Endothelial cell of umbilical vein (primary cell): ENCODE measurements around the gene MAP3K4. TPM values are rescaled to one million over a fixed set of nuclear protein-coding genes. Genes with fewer than 3 reads are reported as not detected.

Source experiments
- BruUV-seq: library from RNA; stranded (reverse); fragments of 400-500 nt; replicated peaks from 2 replicates; lab custom pipeline; 2021; lab: Mats Ljungman, UMichigan
- CTCF ChIA-PET: fragments of 300-600, 350-600 bp; sonication (Branson Sonifier 250); formaldehyde crosslinking; loops from one replicate; lab custom pipeline; 2021; ENCODE audit warnings: antibody characterized with exemption, inconsistent platforms; lab: Charles Lee
- POLR2A ChIA-PET: fragments of 300-600, 350-600 bp; sonication (Branson Sonifier 250); formaldehyde crosslinking; loops from one replicate; lab custom pipeline; 2021; ENCODE audit warnings: antibody characterized with exemption, inconsistent platforms; lab: Charles Lee
- DNase-seq: peaks from one replicate; pipeline ENCODE4 v3.0.0-alpha.2; 2011; ENCODE audit warnings: low read depth, low spot score
- FAIRE-seq: peaks from 2 replicates; lab custom pipeline; 2011; peaks lifted over from hg19 to GRCh38; lab: Jason Lieb, UNC
- H2AFZ ChIP-seq: 2 replicates; pipeline ENCODE4 v1.6.0; 2012; ENCODE audit warnings: low read depth, low read length, control low read depth, inconsistent platforms
- H3K27ac ChIP-seq: 2 replicates; pipeline ENCODE4 v1.5.1; 2011; ENCODE audit warnings: low read depth, mild to moderate bottlenecking, control low read depth, low read length, moderate library complexity; ENCODE audit not compliant: insufficient read depth
- H3K27me3 ChIP-seq, 2 experiments: 2 replicates each; pipeline versions ENCODE4 v1.6.0 to v1.6.1; 2011; ENCODE audit warnings: low read length in 2 of 2, mixed read lengths in 1 of 2; ENCODE audit not compliant: control insufficient read depth in 2 of 2, insufficient read depth in 2 of 2
- H3K36me3 ChIP-seq, 2 experiments: 2 replicates in 1 of 2; 3 replicates in 1 of 2; pipeline ENCODE4 v1.5.1; 2011; ENCODE audit warnings: low read length in 2 of 2, mild to moderate bottlenecking in 1 of 2, moderate library complexity in 1 of 2; ENCODE audit not compliant: control insufficient read depth in 2 of 2, insufficient read depth in 2 of 2; ENCODE audit errors: extremely low read depth in 1 of 2
- H3K4me1 ChIP-seq: 3 replicates; pipeline ENCODE4 v1.5.1; 2011; ENCODE audit warnings: mild to moderate bottlenecking, low read length; ENCODE audit not compliant: control insufficient read depth, insufficient read depth; ENCODE audit errors: extremely low read depth
- H3K4me2 ChIP-seq: 2 replicates; pipeline ENCODE4 v1.6.1; 2011; ENCODE audit warnings: low read length, control low read depth, mixed read lengths; ENCODE audit not compliant: insufficient read depth
- H3K4me3 ChIP-seq, 3 experiments: fragments of 200-600 bp in 1 of 3; sonication (generic), shearing (Covaris generic) in 1 of 3; replicated peaks in 1 of 3; 2 replicates each; pipeline ENCODE4 v1.5.1; 2011 to 2016; ENCODE audit warnings: control low read depth in 3 of 3, low read length in 3 of 3, mild to moderate bottlenecking in 2 of 3, inconsistent platforms in 1 of 3, low read depth in 1 of 3, moderate library complexity in 1 of 3; ENCODE audit not compliant: insufficient read depth in 1 of 3
- H3K79me2 ChIP-seq: 2 replicates; pipeline ENCODE4 v1.6.0; 2012; ENCODE audit warnings: low read length, inconsistent platforms; ENCODE audit not compliant: control insufficient read depth, insufficient read depth
- H3K9ac ChIP-seq: replicated peaks from 2 replicates; pipeline ENCODE3; 2011; ENCODE audit warnings: low read length, control low read depth; ENCODE audit not compliant: insufficient read depth; ENCODE audit errors: extremely low read depth
- H3K9me1 ChIP-seq: replicated peaks from 3 replicates; pipeline ENCODE4 v1.6.0; 2011; ENCODE audit warnings: mild to moderate bottlenecking, low read length; ENCODE audit not compliant: control insufficient read depth, insufficient read depth; ENCODE audit errors: extremely low read depth
- H3K9me3 ChIP-seq: replicated peaks from 2 replicates; pipeline ENCODE4 v1.5.1; 2012; ENCODE audit warnings: low read length, inconsistent platforms; ENCODE audit not compliant: control insufficient read depth, insufficient read depth
- H4K20me1 ChIP-seq: replicated peaks from 2 replicates; pipeline ENCODE3; 2011; ENCODE audit warnings: mild to moderate bottlenecking, low read length; ENCODE audit not compliant: control insufficient read depth, insufficient read depth; ENCODE audit errors: extremely low read depth
- EZH2 ChIP-seq: IDR thresholded peaks from 2 replicates; pipeline ENCODE4 v1.6.1; 2012; ENCODE audit warnings: borderline replicate concordance, low read depth, mild to moderate bottlenecking, moderate library complexity, low read length, inconsistent platforms; ENCODE audit not compliant: severe bottlenecking
- FOS ChIP-seq: IDR thresholded peaks from 2 replicates; pipeline ENCODE4 v1.6.1; 2011; ENCODE audit warnings: mild to moderate bottlenecking, low read length, moderate library complexity, borderline replicate concordance; ENCODE audit not compliant: insufficient read depth
- GATA2 ChIP-seq: IDR thresholded peaks from 2 replicates; pipeline ENCODE4 v1.7.0; 2011; ENCODE audit warnings: low read depth, mild to moderate bottlenecking, moderate library complexity, mixed read lengths, low read length; ENCODE audit not compliant: insufficient read length, insufficient read depth
- JUN ChIP-seq: IDR thresholded peaks from 2 replicates; pipeline ENCODE4 v1.6.1; 2011; ENCODE audit warnings: borderline replicate concordance, low read depth; ENCODE audit not compliant: insufficient read length, insufficient read depth
- MAX ChIP-seq: IDR thresholded peaks from 2 replicates; pipeline ENCODE4 v1.6.1; 2011; ENCODE audit not compliant: insufficient read depth, insufficient read length
- MYC ChIP-seq: IDR thresholded peaks from one replicate; pipeline ENCODE4 v1.6.1; 2011; ENCODE audit warnings: mild to moderate bottlenecking, low read depth, low read length
- POLR2A ChIP-seq: IDR thresholded peaks from 2 replicates; pipeline ENCODE4 v1.6.1; 2012; ENCODE audit warnings: low read depth, mild to moderate bottlenecking, control low read depth, low read length
- POLR2AphosphoS5 ChIP-seq: IDR thresholded peaks from 2 replicates; pipeline ENCODE4 v1.6.1; 2012; ENCODE audit warnings: low read depth, mild to moderate bottlenecking, control low read depth, low read length, moderate library complexity; ENCODE audit not compliant: insufficient read depth
- dilution Hi-C: fragments of 300-500 bp; cut with MboI; formaldehyde crosslinking; loops from one replicate; pipeline ENCODE4 v1.15.0; 2019; ENCODE audit warnings: low sequenced_read_pairs; ENCODE audit not compliant: extremely low pct_ligation_motif_present
- intact Hi-C: fragments of 100-400 bp; cut with micrococcal nuclease; formaldehyde crosslinking; loops from one replicate; pipeline ENCODE4 v1.10.0; 2022
- polyA plus RNA-seq, 4 experiments: library from polyadenylated mRNA; depleted of rRNA in 3 of 4; stranded (reverse) in 3 of 4; unstranded in 1 of 4; fragments of >200 nt; gene quantifications; 2 replicates each; pipeline versions ENCODE4 v1.2.1 to v1.2.3, GENCODE V29; 2011 to 2012; ENCODE audit warnings: missing spikeins in 1 of 4
- total RNA-seq: library from RNA; stranded (reverse); gene quantifications from 2 replicates; pipeline ENCODE4 v1.2.3, GENCODE V29; 2021
- TF ChIP-seq, protein P1 (sequence below), 2 donors: IDR thresholded peaks; 1 replicate in 1 of 2; 2 replicates in 1 of 2; pipeline ENCODE4 v1.5.1; 2011; ENCODE audit warnings: low read length in 2 of 2, mild to moderate bottlenecking in 2 of 2, moderate library complexity in 2 of 2, control low read depth in 1 of 2, inconsistent platforms in 1 of 2, low read depth in 1 of 2; ENCODE audit not compliant: insufficient read depth in 1 of 2; ENCODE audit errors: extremely low read depth in 1 of 2

The MAP3K4 gene
- total and polyA plus RNA-seq, 2 donors (not counting 3 experiments of a cell fraction or from before 2014, with no cell fraction given) = 10.8 to 42.3 TPM

- DNase-seq (no peak), FAIRE-seq (no peak)
- Histone ChIP-seq H4K20me1 (no peaks in the 10 kb centered on the region), H3K27ac (no peak overlapping the region), H3K4me3 (no peak overlapping the region), H3K27me3 (no peaks in the 10 kb centered on the region), H3K79me2 (no peaks in the 10 kb centered on the region), H2AFZ (no peak overlapping the region), H3K4me1 (no peaks in the 10 kb centered on the region), H3K36me3 (peaks cover 0 to 7% of the 10 kb centered on the region in 2 experiments), H3K9me1 (no peaks in the 10 kb centered on the region), H3K4me2 (no peak overlapping the region), H3K9me3 (no peaks in the 10 kb centered on the region), H3K9ac (no peak overlapping the region)
- intact Hi-C loops (no loop called here), dilution Hi-C loops (no loop called here)
- BruUV-seq = no TSS peak
- no peak for TF ChIP-seq EZH2
- no peak for TF ChIP-seq MAX
- TF ChIP-seq, protein P1, sequence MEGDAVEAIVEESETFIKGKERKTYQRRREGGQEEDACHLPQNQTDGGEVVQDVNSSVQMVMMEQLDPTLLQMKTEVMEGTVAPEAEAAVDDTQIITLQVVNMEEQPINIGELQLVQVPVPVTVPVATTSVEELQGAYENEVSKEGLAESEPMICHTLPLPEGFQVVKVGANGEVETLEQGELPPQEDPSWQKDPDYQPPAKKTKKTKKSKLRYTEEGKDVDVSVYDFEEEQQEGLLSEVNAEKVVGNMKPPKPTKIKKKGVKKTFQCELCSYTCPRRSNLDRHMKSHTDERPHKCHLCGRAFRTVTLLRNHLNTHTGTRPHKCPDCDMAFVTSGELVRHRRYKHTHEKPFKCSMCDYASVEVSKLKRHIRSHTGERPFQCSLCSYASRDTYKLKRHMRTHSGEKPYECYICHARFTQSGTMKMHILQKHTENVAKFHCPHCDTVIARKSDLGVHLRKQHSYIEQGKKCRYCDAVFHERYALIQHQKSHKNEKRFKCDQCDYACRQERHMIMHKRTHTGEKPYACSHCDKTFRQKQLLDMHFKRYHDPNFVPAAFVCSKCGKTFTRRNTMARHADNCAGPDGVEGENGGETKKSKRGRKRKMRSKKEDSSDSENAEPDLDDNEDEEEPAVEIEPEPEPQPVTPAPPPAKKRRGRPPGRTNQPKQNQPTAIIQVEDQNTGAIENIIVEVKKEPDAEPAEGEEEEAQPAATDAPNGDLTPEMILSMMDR (IDR thresholded peaks at IDR 0.05; ENCODE audit: extremely low read depth in 1 of 2, insufficient read depth in 1 of 2, low read depth in 1 of 2, low read length in 2 of 2) = no peak
- TF ChIP-seq GATA2 = no peak
- TF ChIP-seq POLR2A = no peak
- no peak for TF ChIP-seq POLR2AphosphoS5
- TF ChIP-seq FOS = no peak
- TF ChIP-seq MYC = no peak
- no peak for TF ChIP-seq JUN
- ChIA-PET CTCF (interaction anchor here (1.0 kb wide), 1 partner anchor 234 kb away, joined by 4 read pairs; no protein-coding TSS in a partner anchor), POLR2A (no interaction called here)
Observed at GRCh38 chr6:161137320-161137719, 145.8 kb downstream of the MAP3K4 start.
